ENCODE data around the gene FSIP1.
A peak's percentile ranks its signal among the peaks of the same experiment; 100 is the strongest.

The FSIP1 gene

DNA sequence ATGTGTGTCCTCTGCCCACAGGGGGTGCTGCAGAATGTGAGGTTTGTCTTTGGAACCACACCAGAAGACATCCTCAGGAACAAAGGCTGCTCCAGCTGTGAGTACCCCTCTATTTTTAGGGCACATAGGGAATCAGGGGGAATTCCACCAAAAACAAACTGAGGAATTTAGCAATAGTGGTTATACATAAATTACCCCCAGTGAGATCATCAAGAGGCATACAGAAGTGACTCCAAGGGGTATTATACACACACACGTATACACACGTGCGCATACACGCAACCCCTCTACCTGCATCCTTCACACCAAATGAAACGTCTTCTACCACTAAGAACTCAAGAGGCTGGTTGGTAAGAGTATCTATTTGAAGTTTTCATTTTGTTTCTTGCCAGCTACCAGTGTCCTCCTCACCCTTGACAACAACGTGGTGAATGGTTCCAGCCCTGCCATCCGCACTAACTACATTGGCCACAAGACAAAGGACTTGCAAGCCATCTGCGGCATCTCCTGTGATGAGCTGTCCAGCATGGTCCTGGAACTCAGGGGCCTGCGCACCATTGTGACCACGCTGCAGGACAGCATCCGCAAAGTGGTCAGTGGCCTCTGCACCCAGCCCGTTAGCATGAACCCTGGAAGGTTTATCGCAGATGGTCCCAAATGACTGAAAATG lies 198.9 kb downstream of the FSIP1 start:
- peak; percentile 21 to 32 for DNase-seq (ENCODE audit: low read depth in 2 of 2)

DNA sequence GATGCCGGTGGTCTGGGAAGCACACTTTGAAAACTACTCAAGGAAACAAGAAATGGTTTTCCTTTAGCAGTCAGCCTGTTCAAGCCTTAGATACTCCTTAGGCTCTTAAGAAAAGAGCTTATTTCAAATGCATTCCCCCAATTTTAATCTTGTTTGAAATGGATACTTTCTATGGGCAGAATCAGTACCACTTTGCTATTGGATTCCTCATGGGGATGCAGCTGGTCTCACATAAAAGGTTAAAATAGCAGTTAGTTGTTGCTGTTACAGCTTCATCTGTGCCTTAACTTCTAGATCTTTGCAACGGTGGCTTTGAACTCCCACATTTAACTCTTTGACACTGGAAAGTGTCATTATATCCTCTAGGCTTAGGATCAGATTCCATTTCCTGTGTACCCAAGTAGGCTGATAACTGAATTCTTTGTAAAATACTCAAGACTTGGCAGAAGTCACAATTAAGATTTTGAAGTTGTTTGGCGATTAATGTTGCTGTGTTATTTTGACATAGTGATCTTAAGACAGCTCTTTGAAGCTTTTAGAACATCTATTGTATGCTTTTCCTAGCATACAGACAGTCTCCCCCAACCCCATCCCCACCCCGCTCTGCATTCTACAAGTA lies 199.6 kb downstream of the FSIP1 start:
- no peak for DNase-seq (ENCODE audit: low read depth in 2 of 2)

DNA sequence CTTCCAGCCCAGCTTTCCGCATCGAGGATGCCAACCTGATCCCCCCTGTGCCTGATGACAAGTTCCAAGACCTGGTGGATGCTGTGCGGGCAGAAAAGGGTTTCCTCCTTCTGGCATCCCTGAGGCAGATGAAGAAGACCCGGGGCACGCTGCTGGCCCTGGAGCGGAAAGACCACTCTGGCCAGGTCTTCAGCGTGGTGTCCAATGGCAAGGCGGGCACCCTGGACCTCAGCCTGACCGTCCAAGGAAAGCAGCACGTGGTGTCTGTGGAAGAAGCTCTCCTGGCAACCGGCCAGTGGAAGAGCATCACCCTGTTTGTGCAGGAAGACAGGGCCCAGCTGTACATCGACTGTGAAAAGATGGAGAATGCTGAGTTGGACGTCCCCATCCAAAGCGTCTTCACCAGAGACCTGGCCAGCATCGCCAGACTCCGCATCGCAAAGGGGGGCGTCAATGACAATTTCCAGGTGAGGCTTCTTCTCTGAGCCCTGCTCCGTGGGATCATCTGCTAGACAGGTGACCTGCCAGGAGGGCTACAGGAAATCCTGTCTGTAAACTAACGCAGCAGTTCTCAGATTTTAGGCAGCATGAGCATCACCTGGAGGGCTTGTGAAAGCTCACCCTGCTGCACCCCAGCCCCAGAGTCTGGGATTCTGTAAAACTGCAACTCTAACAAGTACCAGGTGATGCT lies 200.2 kb downstream of the FSIP1 start:
- no peak for DNase-seq (ENCODE audit: low read depth in 2 of 2)

DNA sequence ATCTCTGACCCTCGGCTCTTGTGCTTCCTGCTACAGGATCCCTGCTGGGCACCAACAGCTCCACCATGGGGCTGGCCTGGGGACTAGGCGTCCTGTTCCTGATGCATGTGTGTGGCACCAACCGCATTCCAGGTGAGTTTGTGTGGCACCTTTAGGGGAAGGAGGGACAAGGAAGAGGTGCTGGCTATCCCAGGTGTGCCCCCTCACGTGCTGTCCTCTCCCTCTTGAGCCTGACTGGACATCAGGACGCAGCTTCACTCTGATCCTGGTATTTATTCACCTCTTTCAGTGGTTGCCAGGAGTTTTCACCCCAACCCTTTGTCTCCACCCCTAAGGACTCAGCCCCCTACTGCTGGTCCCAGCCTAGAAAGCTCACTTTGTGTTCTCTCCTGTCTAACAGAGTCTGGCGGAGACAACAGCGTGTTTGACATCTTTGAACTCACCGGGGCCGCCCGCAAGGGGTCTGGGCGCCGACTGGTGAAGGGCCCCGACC lies 200.8 kb downstream of the FSIP1 start:
- no peak for DNase-seq (ENCODE audit: low read depth in 2 of 2)

DNA sequence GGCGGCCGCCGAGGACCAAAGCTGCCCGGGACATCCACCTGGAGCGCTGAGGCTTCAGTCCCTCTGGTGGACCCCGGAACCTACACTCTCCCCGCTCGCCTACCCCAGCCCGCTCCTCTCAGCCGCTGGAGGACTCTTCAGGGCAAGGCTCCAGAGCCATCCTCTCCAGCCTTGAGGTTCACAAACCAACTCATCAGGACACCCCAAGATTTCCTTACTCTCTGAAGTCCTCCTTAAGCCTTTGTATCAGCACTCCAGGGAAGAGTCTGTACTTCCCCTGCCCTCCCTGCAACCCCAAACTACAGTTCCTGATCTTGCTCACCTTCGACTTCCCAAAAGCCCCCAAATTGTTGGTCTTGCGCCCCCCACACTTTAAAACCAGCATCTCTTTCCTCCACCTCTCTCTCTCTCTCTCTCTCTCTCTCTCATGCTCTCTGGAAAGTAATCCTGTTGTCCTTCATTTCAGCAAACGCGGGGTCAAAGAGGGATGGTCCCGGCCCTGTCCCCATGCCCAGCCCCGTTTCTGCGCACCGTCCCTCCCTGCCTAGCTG lies 201.3 kb downstream of the FSIP1 start:
- DNase-seq (ENCODE audit: low read depth in 2 of 2): no peak

DNA sequence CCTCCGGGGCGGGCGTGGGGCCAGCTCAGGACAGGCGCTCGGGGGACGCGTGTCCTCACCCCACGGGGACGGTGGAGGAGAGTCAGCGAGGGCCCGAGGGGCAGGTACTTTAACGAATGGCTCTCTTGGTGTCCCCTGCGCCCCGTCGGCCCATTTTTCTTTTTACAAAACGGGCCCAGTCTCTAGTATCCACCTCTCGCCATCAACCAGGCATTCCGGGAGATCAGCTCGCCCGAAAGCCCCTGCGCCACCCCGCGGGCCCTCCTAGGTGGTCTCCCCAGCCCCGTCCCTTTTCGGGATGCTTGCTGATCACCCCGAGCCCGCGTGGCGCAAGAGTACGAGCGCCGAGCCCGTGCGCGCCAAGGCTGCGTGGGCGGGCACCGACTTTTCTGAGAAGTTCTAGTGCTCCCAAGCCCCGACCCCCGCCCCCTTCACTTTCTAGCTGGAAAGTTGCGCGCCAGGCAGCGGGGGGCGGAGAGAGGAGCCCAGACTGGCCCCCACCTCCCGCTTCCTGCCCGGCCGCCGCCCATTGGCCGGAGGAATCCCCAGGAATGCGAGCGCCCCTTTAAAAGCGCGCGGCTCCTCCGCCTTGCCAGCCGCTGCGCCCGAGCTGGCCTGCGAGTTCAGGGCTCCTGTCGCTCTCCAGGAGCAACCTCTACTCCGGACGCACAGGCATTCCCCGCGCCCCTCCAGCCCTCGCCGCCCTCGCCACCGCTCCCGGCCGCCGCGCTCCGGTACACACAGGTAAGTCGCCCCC lies 202.0 kb downstream of the FSIP1 start, which contains the start of gene THBS1:
Gene THBS1, plus strand, starts transcription at position 595 of the 757 bp plus-strand sequence. CDS start 779 bp downstream, outside the sequence.
- DNase-seq (ENCODE audit: low read depth in 2 of 2): peak; percentile 26 to 41

DNA sequence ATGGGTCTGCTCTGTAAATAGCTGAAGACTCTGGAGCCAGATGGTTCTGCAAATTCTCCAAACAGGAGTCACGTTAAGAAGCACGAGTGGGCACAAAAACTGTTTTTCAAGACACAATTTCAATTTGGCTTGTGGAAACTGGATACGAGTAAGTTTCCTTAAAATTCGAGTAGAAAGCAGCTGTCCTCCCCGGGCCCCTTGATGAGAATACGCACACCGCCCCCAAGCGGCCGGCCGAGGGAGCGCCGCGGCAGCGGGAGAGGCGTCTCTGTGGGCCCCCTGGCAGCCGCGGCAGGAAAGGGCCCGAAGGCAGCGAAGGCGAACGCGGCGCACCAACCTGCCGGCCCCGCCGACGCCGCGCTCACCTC lies 202.5 kb downstream of the FSIP1 start:
- DNase-seq (ENCODE audit: low read depth in 2 of 2): peak; percentile 83 to 88

DNA sequence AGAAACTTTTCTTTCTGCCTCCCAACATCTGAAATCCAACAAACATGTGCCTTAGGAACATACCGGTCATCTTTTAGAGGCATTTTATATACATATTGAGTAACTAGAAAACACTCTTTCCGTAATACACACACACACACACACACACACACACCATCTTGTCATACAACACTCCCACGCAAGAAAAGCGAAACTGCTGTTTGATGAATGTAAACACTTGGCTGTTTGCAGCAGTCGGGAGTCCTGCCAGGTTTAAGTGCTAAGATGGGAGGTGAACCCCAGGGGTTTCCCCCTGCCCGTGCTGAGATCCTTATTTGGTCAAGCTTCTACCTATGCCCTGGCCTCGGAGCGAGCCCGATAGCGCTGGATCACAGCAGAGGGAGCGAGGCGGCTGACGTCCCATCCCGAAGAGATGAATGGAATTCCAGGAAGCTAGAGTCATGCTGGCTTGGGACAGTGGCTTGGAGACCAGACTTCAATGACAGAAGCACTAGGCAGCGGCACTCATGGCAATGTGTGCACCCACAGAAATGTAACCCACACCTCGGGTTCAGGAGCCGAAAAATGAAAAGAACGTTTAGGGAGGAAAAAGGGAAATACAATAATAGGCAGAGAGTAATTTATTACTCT lies 203.0 kb downstream of the FSIP1 start:
- DNase-seq (ENCODE audit: low read depth in 2 of 2): no peak

DNA sequence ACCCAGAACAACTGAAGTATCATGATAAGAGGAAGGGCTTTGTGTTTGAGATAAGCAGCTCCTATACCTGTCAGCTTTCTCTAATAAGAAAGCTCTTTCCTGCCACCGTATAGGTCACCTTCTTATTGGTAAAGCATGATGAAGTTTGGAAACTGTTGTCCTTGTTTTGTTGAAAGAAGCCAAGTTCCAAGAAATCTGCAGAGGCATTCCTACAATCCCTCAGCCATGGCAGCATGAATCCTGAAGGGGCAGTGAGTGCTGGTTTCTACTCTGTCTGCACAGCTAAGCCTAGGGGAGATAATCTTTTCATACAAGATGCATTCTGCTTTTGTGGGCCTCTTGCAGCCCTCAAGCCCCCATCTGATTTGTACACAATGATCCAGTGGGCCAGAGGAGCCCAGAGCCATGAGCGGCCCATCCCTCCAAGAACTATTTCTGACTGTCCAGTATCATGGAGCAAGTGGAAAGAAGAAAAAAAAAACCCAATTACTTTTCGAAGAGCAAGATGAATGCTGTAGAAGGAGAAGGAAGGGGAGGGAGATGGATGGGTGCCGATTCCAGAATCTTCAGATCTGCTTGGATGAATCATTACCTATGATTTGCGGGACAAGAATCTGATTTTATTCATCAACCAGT lies 203.7 kb downstream of the FSIP1 start:
- DNase-seq (ENCODE audit: low read depth in 2 of 2): no peak

DNA sequence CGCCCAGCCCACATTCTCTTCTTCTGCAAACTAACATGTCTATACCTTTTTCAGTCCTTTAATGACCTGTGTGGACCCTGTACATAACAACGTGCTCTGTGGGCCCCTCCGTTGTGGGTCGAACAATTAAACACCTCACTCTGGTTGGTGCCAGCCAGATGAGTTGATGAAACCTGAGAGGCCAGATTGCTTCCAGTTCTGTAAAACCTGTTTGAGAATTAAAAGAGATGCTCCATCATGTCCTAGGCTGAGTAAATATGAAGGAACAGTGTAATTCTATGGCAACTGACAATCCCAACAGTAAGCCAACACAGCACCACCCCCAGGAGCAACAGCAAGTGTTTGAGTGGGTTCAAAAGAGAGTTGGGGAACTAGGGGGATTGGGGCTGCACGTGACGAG lies 207.5 kb downstream of the FSIP1 start:
- DNase-seq (ENCODE audit: low read depth in 2 of 2): no peak

DNA sequence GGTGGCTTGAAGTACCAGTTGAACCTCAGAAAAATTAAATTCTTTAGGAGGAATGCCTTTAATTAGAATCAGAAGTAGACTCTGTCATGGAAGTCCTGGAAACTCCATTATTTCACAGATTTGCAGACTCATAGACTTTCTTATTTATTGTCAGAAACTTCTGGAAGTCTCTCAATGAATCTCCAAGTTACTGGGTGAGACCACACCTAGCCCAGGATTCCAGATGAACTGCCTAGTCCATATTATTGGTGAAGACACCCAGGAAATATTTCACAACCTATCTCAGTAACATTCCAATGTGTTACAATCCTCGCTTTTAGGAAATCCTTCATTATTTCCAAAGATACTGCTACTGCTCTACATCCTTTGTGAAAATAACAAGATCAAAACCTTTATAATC lies 208.2 kb downstream of the FSIP1 start:
- no peak for DNase-seq (ENCODE audit: low read depth in 2 of 2)

DNA sequence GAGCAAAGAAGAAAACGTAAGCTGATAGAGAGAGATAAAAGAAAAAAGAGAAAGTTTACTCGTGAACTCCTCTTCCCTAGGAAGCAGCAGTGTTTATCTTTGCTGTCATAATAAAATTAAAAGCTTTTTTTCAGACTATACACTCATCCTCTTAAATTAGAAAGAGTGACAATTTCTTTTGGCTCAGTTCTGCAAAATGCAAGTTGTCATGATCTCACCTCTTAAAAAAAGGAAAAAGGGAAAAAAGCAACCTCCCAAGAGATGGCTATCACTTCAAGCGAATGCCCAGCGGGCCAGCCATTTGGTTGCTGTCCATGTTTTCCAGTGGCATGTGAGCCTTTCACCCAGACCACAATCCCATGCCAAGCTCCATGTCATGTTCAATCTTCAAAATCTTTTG lies 208.8 kb downstream of the FSIP1 start:
- no peak for DNase-seq (ENCODE audit: low read depth in 2 of 2)

DNA sequence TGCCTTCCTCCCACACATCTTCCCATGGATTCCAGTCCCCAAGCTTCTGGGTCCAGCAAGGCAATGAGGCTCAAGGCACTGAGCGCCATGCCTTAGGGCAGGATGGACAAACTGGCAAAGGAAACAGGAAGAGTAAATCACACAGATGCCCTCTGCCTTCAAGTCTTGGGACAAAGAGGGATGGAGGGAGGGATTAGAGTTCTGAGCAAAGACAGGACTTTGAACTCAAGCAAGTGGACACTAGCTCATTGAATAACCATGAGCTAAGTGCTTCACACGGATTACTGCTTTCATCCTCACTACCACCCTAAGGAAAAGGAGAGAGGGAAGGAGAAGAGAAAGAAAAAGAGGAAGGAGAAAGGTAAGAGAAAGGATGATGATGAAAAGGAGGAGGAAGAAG lies 209.4 kb downstream of the FSIP1 start:
- no peak for DNase-seq (ENCODE audit: low read depth in 2 of 2)

DNA sequence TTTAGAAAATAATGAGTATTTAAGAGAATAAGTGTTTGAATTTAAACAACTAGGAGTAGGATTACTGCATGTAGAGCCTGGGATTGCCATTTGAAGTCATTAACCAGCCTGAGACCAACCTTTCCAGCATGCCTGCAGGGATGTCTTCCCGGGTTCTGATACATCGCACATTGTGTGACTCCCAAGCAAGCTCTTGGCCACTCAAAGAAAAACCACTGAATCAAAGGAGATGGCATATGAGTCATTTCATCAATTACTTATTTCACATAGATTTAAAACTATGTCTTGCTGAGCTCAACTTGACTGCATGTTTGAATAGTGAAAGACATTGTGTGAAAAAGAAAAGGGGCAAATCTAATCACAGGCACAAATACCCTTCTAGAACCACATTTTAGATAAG lies 216.8 kb downstream of the FSIP1 start:
- no peak for DNase-seq (ENCODE audit: low read depth in 2 of 2)

DNA sequence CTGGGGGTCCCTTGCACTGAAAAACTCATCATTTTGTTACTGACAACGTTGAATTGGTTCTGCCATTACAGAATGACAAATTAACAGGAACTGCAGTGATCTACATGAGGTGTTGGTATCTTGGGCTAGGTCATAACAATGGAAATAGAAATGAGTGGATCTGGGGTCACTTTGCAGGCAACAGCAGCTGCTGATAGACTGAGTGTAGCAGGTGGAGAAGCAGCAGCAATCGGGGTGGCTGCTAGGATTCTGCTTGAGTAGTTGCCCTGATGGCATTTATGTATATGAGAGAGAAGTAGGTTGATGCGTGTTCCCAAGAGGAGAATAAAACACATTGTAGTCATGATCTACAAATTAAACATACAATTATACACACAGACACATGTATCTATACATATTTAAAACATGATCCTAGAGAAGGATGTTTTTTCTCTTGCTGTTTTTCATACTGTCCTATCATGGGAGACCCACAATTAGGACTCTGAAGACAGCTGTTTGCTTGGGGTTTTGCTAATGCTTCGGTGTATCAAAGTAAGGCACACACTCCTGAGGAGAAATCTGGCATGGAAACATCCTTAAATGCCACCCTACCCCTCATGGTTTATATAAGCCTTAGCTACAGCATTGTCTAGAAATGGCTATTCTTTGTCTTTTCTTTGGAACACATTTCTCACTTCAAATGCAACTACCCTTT lies 217.5 kb downstream of the FSIP1 start:
- DNase-seq (ENCODE audit: low read depth in 2 of 2): no peak

DNA sequence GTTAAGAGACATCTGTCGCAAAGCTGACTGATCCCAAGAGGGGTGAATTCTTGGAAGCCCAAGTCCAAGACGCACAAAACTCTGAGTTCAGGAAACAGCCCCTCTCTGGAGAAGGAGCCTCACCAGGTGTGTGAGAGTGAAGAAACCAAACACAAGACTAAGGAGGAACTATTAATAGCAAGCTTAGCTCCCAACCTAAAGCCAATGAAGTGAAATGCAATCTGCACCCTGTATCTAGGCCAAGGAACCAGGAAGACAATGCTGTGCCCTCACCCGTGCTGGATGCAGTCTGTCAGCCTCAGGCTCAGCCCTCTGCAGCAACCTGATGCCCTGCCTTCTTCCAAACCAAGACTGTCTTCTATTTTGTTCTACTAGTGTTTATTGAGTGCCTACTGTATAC lies 224.2 kb downstream of the FSIP1 start:
- no peak for DNase-seq (ENCODE audit: low read depth in 2 of 2)

DNA sequence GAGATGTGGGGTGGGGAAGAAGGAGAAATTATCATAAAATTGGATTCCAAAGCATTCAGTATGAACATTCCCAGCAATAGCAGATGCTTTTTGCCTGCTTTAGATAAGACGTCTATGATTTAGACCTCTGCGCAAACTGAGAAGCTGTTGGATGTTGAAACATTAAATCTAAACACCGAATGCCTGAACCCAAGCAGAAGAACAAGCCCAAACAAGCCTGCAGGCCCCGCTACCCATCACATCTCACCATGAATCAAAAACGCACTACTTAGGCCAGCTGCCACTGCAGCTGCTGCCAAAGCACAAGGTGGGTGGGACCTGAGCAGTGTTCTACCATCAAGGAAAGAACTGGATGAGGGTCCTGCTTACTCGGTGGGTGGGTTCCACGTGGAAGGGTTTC lies 226.2 kb downstream of the FSIP1 start:
- DNase-seq (ENCODE audit: low read depth in 2 of 2): no peak

DNA sequence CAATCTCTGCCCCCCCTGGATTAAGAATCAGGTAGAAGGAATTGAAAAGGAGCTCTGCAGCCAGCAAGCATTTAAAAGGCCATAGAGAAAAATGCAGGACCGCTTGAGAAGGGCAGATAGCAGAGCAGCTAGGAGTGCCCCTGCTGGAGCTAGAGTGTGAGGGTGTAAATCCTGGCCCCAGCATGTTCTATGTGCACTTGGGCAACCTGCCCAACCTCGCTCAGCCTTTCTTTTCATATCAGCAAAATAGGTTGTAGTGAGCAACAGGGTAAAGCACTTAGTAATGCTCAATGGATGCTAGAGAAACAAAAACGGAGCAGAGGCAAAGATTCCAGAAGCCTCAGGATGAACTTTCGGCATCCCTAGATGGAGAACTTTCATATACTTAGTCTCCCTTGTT lies 226.8 kb downstream of the FSIP1 start:
- DNase-seq (ENCODE audit: low read depth in 2 of 2): no peak

DNA sequence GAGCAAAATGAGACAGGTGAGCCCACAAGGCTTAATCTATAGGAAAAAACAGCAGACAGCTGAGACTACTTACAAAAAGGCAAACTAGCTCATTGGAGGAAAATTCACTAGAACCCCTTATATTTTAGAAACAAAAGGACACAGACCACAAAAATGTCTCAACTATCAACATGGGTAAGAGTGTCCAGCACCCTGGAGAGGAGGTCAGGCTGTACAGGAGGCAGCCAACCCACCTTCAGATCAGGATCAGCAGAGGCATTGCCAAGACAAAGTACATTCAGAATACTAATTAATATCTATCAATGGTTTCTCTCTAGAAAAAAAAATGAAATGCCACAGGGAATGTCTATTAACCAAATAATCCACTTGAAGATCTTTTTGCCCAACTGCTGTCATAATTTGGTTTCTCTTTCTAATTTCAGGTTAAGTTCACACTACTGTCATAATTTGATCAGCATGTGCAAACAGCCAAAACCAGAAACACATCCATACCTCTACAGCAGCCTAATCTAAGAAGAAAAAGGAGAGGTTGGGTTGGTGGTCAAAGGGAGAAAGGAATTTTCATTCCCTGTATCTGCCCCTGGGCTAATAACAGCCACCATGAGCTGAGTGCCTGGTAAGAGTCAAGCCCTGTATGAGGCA lies 227.8 kb downstream of the FSIP1 start:
- DNase-seq (ENCODE audit: low read depth in 2 of 2): no peak

Measured in stimulated activated CD4-positive, alpha-beta T cell treated with anti-CD3 and anti-CD28 coated beads, Interleukin-4, amount 100 ng/mL, for 48 hours (primary cell).